Glomerular endothelial cell (primary cell): ENCODE measurements around the gene SRSF7. TPM values are rescaled to one million over a fixed set of nuclear protein-coding genes. Genes with fewer than 3 reads are reported as not detected.
A peak's percentile ranks its signal among the peaks of the same experiment; 100 is the strongest.
"Not testable (repeated sequence)": the region's sequence is repeated elsewhere in the genome, so short reads cannot be mapped to it uniquely, and the experiment has no call there.

Experiments used
- DNase-seq: peaks from one replicate; pipeline ENCODE4 v3.0.0-alpha.2; 2011; ENCODE audit warnings: low read depth, low spot score; ENCODE audit errors: extremely low read depth
- total RNA-seq: library from RNA; depleted of rRNA; stranded (reverse); fragments of >200 nt; gene quantifications from 2 replicates; pipeline ENCODE4 v1.2.3, GENCODE V29; 2015

SRSF7 gene
- total RNA-seq, 1 donor from 2014 or later: 97.4 TPM

DNA sequence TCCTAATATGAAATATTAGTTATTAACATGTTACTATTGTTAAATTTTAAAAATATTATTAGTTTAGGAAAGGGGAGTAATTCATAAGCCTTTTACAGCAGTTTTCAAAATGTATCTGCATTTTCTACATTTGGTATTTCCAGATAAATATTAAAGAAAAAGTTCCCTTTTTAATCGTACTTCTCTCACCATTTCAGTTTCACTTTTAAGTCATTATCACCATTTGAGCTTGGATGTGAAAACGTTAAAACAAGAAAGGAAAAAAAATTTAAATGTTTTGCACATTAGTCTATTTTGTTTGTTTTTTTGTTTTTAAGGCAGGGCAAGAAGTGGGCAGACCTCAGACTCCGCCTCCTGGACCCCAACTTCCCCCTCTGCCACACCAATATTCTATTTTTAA lies 3.3 kb upstream of the SRSF7 start:
- DNase-seq: no peak

DNA sequence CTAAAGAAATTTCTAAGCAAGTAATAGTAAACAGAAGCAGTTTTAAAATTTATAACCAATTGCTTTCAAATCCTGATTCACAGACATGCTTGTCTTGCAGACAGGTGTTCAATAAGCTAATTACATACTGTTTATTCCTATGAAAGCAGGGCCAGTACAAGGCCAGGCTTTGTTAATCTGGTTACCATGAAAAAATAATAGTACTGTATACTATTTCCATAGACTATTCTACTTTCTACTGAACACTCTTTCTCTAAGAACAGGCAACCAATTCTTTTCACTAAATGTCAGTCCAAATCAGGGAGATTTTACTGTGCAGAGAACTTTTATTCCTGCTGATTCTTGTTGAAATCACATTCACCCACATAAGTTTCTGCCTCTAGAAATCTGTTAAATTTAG lies 2.9 kb upstream of the SRSF7 start:
- DNase-seq: no peak

DNA sequence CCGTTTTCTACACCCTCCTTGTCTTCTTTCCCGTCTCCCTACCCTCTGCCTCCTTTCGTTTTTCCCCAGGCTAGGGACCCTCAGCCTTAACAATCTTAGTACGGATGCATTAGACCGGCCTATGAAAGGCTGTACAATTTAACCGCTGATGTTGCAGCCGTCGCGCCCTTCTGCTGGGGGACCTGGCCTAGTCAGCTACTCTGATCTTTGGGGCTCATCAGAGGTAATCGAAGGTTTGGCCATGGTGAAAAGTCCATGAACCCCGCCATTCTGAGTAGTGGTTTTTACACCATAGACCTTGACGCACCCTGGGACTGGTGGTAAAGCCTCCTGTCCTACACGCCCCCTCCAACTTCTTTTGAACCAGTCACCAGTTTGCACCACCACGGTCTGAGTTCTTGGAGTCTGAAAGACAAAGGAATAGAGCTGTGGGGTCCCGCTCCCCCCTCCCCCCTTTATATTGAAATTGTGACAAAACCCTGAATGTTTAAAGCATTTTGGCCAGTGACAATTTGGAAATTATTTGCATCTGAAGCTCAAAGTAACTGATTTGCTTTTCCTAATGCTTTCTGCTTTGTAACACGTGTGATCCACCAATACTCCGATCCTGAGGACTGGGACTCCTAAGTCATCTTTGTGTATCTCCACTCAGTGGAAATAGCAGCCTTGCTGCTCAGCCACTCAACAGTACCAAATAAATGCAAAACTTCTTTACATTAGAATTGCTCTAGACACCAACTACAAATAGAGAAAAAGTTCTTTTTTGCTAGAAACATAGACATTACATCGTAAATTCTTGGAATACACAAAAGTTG lies 642 bp upstream of the SRSF7 start:
- no peak for DNase-seq

DNA sequence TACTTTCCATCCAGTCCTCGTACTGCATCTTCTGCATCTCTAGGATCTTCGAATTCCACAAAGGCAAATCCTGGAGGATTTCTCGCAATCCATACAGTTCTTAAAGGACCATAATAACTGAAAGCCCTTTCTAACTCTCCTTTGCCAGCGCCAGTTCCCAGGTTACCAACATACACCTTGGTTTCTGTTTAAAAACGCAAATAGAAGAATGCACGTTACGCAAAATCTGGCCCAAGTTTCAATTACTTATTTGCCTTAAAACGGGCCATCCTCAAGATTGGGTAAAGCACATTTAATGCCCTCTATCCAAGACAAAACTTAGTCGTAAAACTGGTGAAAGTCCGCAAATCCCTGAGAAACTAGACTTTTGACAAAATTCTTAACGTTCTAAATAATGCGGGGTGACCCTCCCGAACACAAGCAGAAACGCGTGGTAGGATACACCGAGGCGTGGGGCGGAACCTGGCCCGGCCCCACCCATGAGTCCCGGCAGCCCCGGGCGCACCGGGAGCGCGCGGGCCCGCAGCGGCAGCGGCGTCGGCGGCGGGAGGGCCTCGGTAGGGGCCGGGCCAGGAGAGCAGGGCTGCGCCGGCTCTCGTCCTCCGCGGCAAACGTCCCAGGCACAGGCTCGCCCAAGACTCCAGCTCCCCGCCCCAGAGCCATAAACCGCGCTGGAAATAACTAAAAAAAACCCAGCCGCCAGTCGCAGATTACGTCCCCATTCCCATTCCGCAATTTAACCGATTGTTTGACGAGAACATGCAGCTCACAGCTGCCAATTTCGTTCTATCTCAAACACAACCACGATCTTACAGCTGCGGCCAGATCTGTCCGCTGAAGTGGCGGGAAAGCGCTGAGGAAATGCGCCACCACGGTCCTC lies 910 bp downstream of the SRSF7 start:
- DNase-seq: no peak

DNA sequence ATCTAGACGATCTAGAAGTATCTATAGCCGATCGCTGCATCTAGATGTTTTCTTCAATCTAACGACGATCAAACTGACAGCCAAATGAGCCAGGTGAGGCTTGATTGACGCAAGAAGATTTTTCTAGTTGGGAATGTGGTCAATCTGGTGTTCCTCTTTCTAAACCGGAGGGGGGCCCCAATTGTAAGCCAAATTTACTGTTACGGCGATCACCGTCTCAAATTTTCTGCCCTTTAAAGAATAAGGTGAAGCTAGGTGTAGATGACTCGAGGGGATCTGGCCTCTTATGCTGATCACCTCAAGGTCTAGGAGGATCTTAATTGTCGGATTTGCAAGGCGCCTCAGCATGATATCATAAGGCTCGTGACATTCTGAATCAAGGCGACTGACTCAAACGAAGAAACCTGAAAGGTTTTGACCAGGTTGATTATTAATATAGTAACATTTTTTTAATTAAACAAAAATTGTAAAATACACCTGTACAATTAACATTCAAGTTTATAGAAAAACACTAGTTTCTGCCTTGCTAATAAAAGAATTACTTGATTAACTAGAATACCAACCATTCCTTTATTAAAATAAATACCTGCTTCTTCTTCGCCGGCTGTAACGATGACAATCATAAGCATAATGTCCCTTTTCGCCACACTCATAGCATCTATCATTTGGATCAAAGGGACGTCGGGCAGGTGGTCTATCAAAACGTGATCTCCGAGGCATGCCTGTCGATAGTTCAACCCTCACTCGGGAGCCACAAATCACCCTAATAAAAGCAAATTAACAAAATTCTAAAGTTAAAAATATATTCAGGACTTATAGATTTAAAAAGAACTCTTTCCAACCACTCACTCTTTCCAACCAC lies 2.0 kb downstream of the SRSF7 start:
- no peak for DNase-seq

DNA sequence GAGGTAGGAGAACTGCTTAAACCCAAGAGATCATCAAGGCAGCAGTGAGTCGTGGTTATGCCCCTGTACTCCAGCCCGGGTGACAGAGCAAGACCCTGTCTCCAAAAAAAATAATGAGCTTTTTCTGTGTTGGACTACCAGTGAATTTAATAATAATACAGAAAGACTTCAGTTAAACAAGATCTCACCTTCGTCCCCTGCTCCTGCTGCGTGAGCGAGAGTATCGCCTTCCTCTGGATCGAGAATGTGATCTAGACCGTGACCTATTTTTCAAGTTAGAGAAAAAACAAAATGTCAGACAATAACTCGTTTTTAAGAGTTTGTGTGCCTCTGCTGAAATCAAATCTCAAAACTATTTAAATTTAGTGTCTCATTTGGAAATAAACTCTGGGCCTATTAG lies 2.8 kb downstream of the SRSF7 start:
- no peak for DNase-seq

DNA sequence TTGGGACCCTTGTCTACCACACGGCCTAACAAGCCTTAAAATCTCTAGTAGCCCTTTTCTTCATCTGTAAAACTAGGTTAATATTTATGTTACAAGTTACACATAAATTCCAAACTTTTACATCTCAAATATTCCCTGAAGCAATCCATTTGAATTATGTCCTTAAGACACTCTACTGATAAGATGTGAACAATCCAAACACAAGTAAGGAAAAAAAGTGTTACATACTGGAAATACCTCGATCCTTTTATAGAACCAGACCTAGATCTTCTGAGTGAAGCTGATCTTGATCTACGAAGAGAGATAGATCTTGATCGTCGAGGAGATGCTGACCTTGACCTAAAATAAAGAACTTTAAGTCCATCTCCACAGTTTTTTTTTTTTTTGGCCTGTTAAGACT lies 3.3 kb downstream of the SRSF7 start:
- DNase-seq: no peak

DNA sequence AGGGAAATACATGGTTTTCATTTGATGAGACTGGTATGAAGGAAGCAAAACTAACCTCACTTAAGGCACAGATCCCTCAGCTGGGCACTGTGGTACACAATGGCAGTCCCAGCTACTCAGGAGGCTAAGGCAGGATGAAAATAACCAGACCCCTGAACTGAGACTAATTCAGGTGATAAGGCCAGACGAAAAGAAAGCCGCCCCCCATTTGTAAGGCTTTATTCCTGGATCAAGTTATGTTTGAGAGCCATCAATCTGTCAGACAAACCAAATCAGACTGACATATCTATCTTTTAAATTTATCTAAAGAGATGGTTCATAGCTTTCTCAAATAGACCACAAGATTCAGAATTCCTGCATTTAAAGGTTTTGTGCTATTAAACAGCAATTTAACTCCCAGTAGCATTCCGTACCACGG lies 4.1 kb downstream of the SRSF7 start:
- no peak for DNase-seq

DNA sequence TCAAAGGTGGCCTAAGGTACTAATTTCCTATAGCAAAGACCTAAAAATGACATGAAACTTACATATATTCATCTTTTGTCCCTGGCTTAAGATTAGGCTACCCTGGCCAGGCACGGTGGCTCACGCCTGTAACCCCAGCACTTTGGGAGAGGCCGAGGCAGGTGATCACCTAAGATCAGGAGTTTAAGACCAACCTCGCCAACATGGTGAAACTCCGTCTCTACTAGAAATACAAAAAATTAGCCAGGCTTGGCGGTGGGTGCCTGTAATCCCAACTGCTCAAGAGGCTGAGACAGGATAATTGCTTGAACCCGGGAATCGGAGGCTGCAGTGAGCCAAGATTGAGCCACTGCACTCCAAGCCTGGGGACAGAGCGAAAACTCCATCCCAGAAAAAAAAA lies 5.9 kb downstream of the SRSF7 start:
- no peak for DNase-seq

DNA sequence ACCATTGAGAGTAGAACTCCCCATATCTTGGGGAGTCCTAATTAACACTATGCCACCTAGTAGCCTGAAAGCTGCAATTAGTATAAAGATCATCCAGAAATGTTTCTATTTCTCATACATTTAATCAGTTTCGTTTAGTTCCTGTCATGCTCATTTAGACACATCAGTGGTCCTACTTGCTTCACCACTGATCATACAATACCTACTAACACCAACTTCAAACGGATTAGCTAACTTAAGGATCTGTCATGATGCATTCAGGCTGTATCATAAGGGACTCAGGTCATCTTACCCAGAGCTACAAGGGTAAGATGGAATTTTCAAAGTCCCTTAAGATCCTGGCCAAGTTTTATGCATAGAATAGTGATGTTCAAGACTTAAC lies 6.8 kb downstream of the SRSF7 start:
- DNase-seq: no peak

DNA sequence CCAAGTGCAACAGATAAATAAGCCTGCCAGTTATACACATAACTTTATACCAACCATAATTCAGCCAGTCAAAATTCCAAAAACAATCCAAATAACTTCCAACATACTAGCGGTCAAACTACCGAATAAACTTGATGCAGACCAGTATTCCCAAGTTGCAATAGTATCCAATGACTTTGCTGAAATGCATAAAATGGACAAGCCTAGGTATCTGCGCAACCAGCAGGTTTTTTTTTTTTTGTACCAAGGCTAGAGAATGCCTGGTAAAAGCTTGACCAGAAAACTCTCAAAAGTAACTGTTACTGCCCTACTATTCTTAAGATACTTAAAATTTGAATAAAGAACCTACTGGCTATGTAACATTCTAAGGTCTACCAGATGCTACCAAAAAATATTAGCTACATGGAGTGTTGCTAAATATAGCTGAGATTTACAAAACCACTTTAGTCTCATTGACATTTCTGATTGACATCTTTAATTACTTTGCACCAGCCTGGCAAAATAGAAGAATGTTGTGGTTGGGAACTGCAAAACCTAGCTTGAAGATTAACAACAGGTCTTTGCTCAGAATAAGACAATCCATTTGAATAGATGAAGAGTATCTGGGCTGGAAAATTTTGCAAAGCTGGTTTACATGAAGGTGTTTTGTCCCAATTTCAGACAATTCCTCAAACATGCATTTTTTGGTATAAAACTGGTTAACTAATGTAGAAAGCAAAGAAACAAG lies 7.3 kb downstream of the SRSF7 start:
- DNase-seq: no peak

DNA sequence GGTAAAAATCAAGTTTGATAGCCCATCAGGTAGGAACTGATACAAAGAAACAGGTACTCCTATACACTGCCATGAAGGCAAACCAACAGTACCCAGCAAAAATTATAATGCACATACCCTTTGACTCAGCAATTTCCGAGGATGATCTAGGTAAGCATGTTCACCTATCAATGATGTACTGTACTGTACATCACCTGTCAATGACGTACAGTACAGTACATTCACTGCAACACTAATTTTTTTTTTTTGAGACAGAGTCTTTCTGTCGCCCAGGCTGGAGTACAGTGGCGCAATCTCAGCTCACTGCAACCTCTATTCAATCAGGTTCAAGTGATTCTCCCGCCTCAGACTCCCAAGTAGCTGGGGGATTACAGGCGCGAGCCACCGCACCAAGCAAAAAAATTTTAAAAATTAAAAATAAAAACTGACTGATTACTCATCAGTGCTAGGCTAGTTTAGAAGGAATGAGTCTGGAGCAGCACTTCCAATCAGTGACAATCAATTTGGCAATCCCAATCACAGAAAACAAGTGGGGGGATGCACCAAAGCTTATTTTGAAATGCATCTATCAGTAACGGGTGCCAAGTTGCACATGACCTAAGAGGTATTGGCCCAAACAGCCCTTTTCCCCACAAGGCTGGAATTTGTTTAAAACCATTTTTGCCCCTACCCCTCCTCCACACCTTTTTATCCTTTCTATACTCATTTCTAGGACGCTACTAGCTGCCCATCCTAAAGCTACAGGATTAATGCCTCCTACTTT lies 8.2 kb downstream of the SRSF7 start:
- no peak for DNase-seq

DNA sequence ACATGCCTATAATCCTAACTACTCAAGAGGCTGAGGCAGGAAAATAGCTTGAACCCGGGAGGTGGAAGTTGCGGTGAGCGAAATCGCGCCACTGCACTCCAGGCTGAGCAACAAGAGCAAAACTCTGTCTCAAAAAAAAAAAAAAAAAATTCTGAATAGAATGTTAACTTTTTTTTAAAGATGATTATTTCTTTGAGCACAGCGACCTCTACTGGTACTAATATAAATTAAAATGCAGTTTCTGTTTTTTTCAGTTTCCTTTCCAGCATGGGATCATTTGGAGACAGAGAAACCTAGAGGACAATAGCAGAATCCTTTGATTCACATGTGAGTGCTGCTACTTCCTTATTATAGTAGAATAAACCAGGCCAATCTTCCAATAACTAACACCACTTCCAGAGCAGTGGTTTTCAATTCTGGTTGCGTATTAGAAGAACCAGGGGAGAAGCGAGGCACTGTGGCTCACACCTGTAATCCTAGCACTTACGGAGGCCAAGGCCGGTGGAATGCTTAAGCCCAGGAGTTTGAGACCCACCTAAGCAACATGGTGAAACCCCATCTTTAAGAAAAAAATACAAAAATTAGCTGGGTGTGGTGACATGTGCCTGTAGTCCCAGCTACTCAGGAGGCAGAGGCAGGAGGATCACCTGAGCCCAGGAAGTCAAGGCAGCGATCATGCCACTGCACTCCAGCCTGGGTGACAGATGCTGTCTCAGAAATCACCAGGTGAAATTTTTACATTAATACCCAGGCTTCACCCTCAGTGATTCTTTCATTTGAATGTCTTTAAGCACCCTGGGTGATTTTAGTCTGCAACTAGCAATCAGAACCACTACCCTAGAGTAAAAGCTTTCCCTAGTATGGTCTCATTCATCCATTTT lies 10.1 kb downstream of the SRSF7 start:
- peak; percentile 47 for DNase-seq

DNA sequence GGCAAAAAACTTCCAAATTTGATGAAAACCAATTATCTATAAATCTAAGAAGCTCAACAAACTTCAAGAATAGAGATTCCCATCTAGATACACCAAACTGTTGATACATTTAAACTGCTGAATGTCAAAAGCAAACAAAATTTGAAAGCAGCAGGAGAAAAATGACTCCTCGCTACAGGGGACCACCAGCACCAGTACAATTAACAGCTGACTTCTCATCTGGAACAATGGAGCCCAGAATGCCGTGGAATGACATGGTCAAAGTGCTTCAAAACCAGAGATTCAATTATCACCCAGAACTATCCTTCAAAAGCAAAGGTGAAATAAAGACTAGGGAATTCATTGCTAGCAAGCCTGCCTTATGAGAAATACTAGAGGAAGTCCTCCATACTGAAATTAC lies 11.6 kb downstream of the SRSF7 start:
- DNase-seq: no peak

DNA sequence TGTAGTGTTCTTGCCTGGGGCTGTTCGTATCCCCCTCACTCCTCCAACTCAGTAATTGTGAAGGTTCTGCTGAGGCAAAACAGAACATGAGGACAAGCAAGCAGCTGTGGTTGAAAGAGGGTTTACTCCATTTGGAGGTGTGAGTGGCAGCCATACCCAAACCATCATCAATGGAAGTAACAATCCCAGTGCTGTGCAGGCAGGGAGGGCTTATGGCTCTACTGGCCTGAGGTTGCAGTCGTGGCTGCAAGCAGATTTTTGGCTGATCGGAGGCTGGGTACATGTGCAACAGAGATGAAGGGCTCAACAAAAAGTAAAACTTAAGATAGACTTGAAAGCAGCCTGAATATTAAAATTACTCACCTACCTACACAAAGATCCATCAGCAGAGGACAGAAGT lies 13.2 kb downstream of the SRSF7 start:
- no peak for DNase-seq

DNA sequence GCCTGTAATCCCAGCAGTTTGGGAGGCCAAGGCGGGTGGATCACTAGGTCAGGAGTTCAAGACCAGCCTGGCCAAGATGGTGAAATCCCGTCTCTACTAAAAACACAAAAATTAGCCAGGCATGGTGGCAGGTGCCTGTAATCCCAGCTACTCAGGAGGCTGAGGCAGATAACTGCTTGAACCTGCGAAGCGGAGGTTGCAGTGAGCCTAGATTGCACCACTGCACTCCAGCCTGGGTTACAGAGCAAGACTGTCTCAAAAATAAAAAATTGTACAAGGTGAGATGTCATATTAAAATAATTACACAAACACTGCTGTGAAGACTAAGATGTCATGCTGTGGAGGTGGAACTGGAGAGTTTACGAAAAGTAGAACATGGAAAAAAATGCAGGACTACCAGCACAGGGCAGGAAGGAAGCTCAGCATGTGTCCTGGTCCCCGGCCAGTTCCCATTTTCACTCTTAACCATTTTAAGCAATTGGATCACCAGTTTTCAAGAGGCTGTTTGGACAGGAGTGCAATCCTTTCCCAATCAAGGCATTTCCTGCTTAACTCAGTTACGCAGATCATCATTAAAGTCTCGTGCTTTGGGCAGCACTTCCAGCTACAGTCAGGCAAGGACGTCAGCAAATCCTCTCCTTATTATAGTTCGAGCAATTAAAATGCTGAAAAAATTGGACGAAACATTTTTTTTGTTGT lies 14.0 kb downstream of the SRSF7 start:
- not testable (repeated sequence) for DNase-seq

DNA sequence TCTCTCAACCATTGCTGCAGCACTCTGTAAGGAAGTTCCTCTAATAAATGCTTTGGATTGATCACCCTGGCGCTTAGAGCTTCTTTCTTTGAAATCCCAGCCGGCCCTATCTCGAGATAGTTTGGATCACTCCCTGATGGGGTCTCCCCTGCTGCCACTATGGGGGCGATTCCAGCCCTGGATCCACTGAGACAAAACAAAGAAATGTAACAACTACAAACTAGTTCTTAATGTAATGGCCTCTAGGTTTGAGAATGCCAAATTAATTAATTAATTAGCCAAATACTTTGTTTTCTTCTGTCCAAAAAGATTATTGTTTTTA lies 15.2 kb downstream of the SRSF7 start:
- DNase-seq: no peak

DNA sequence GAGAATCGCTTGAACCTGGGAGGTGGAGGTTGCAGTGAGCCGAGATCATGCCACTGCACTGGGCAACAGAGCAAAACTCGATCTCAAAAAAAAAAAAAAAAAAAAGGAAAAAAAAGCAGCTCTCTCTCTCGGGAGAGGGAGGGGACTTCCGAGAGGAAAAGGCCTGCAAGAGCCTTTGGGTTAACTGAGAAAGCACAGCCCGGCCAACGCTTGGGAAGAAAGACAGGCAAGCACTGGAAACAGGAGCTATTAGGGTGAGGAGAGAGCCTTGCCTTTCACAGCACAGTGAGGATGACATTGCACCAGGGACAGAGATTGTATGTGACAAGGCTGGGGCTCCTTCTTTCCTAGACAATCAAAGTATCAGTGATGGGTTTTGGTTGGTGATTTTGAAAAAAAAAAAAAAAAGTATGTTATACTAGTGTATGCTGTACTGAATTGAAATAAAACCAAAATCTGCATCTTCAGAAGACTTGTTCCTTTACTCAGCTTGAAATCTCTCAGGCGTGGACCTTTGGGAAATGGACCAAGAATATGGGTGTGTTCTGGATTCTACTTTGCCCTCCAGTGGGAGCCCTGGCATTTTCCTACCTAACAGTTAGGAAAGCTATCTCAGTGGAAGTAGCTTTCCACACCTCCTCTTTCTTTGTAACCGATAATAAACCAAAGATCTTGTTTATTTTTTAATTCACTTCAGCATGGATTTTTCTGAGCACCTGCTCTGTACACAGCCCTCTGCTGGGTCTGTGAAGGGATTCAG lies 16.7 kb downstream of the SRSF7 start:
- DNase-seq: no peak
